GM12878 (cell line): ENCODE measurements around the gene ITGA8. TPM values are rescaled to one million over a fixed set of nuclear protein-coding genes. Genes with fewer than 3 reads are reported as not detected.

Experiments
- ATAC-seq: fragments of 200-7000 bp; cut with Tn5 transposase; 3 replicates; pipeline ENCODE4 v1.9.1; 2020; ENCODE audit warnings: mild to moderate bottlenecking, moderate library complexity
- BruUV-seq: library from RNA; stranded (reverse); fragments of 400-500 nt; replicated peaks from 2 replicates; lab custom pipeline; 2021; lab: Mats Ljungman, UMichigan
- CTCF ChIA-PET: fragments of 300-600 bp; sonication (Branson Sonifier 250); formaldehyde crosslinking; extraction: SDS; loops from one replicate; lab custom pipeline; 2021; ENCODE audit warnings: inconsistent platforms; lab: Yijun Ruan, JAX
- POLR2A ChIA-PET: fragments of 350-600 bp; formaldehyde crosslinking; extraction: SDS; loops from one replicate; lab custom pipeline; 2021; ENCODE audit warnings: inconsistent platforms; lab: Charles Lee
- RAD21 ChIA-PET: fragments of 300-600 bp; sonication (Branson Sonifier 250); formaldehyde crosslinking; loops from one replicate; lab custom pipeline; 2023; ENCODE audit warnings: antibody characterized with exemption; ENCODE audit not compliant: unreplicated experiment; lab: Charles Lee
- SMC1A ChIA-PET: fragments of 300-600 bp; sonication (Branson Sonifier 250); formaldehyde crosslinking; loops from one replicate; lab custom pipeline; 2023; ENCODE audit not compliant: unreplicated experiment, uncharacterized antibody; lab: Charles Lee
- DNase-seq: peaks from one replicate; pipeline ENCODE4 v3.0.0-alpha.2; 2011; ENCODE audit warnings: low read depth, low spot score
- FAIRE-seq: peaks from 3 replicates; lab custom pipeline; 2011; peaks lifted over from hg19 to GRCh38; lab: Jason Lieb, UNC
- H2AFZ ChIP-seq: 2 replicates; pipeline ENCODE4 v1.6.0; 2011; ENCODE audit warnings: low read depth, low read length, control low read depth; ENCODE audit not compliant: control insufficient read depth
- H3K27ac ChIP-seq: 2 replicates; pipeline ENCODE4 v1.5.1; 2011; ENCODE audit warnings: control low read depth; ENCODE audit not compliant: control insufficient read depth, insufficient read depth
- H3K27me3 ChIP-seq, 2 experiments: replicated peaks in 1 of 2; 2 replicates each; pipeline versions ENCODE4 v1.6.0 to v1.6.1; 2011; ENCODE audit warnings: low read length in 1 of 2; ENCODE audit not compliant: control insufficient read depth in 2 of 2, insufficient read depth in 2 of 2
- H3K36me3 ChIP-seq, 2 experiments: 2 replicates each; pipeline ENCODE4 v1.5.1; 2011; ENCODE audit warnings: low read length in 1 of 2; ENCODE audit not compliant: control insufficient read depth in 2 of 2, insufficient read depth in 2 of 2
- H3K4me1 ChIP-seq: 2 replicates; pipeline ENCODE4 v1.6.1; 2011; ENCODE audit warnings: mild to moderate bottlenecking, low read length, moderate library complexity, mixed read lengths; ENCODE audit not compliant: control insufficient read depth, insufficient read depth
- H3K4me2 ChIP-seq: 2 replicates; pipeline ENCODE4 v1.6.0; 2011; ENCODE audit warnings: control low read depth; ENCODE audit not compliant: control insufficient read depth, insufficient read depth
- H3K4me3 ChIP-seq: fragments of 200-600 bp; sonication (generic); 2 replicates; pipeline ENCODE4 v1.5.1; 2016
- H3K79me2 ChIP-seq: 2 replicates; pipeline ENCODE4 v1.6.0; 2011; ENCODE audit warnings: low read length; ENCODE audit not compliant: control insufficient read depth, insufficient read depth
- H3K9ac ChIP-seq: 2 replicates; pipeline ENCODE4 v1.8.0; 2011; ENCODE audit warnings: low read length, control low read depth, mixed read lengths; ENCODE audit not compliant: control insufficient read depth, insufficient read depth
- H3K9me3 ChIP-seq: replicated peaks from 3 replicates; pipeline ENCODE4 v1.5.1; 2011; ENCODE audit warnings: mild to moderate bottlenecking, low read length; ENCODE audit not compliant: control insufficient read depth, insufficient read depth
- H4K20me1 ChIP-seq: 2 replicates; pipeline ENCODE4 v1.6.0; 2011; ENCODE audit not compliant: control insufficient read depth, insufficient read depth
- CUX1 ChIP-seq: IDR thresholded peaks from 2 replicates; pipeline ENCODE4 v1.6.1; 2012; ENCODE audit warnings: improper control_type of control experiment, low read depth, low read length; ENCODE audit not compliant: insufficient replicate concordance
- ELK1 ChIP-seq: IDR thresholded peaks from 2 replicates; pipeline ENCODE4 v1.6.1; 2012; ENCODE audit warnings: low read depth, low read length, improper control_type of control experiment
- KAT2A ChIP-seq: conservative IDR thresholded peaks from 2 replicates; pipeline ENCODE4 v1.6.1; 2011; ENCODE audit warnings: low read depth, low read length; ENCODE audit not compliant: control insufficient read depth
- KDM1A ChIP-seq: fragments of 200-600 bp; sonication (generic); IDR thresholded peaks from 2 replicates; pipeline ENCODE4 v1.6.1; 2016; ENCODE audit warnings: borderline replicate concordance
- LARP7 ChIP-seq: fragments of 450-650 bp; IDR thresholded peaks from 2 replicates; pipeline ENCODE4 v1.6.1; 2017; ENCODE audit warnings: mild to moderate bottlenecking
- PAX8 ChIP-seq: fragments of 450-650 bp; IDR thresholded peaks from 2 replicates; pipeline ENCODE4 v1.6.1; 2017; ENCODE audit warnings: mild to moderate bottlenecking, moderate library complexity
- TARDBP ChIP-seq: IDR thresholded peaks from 2 replicates; pipeline ENCODE4 v1.6.1; 2016; ENCODE audit warnings: borderline replicate concordance
- ZSCAN29 ChIP-seq: fragments of 450-650 bp; IDR thresholded peaks from 2 replicates; pipeline ENCODE4 v1.6.1; 2017; ENCODE audit warnings: mild to moderate bottlenecking, moderate library complexity
- WGBS: methylation state at CpG from one replicate; pipeline ENCODE4 v1.1.6; 2016; ENCODE audit warnings: low lambda C conversion rate; ENCODE audit not compliant: insufficient replicate concordance, insufficient coverage; ENCODE audit errors: missing lambda C conversion rate; 5-methylcytosine and 5-hydroxymethylcytosine counted together
- in situ Hi-C: fragments of 300-500 bp; cut with MboI; formaldehyde crosslinking; loops from 9 replicates; pipeline ENCODE4 v1.14.3; 2018; ENCODE audit warnings: mixed read lengths
- intact Hi-C: fragments of 100-400 bp; cut with micrococcal nuclease; formaldehyde crosslinking; loops from one replicate; pipeline ENCODE4 v1.14.2; 2022; ENCODE audit not compliant: unreplicated experiment
- polyA plus RNA-seq, 11 experiments: library from polyadenylated mRNA; depleted of rRNA in 4 of 11; unstranded in 6 of 11; stranded (reverse) in 5 of 11; fragments of >200 nt; fragmentation: Nextera tagmentation in 4 of 11; fragmentation: Illumina TruSeq in 1 of 11; extraction: Ambion mirVana in 4 of 11; extraction: Trizol in 1 of 11; gene quantifications; 1 replicate in 1 of 11; 2 replicates in 10 of 11; pipeline versions ENCODE4 v1.2.1 to v1.2.3, GENCODE V29; 2011 to 2016; ENCODE audit warnings: inconsistent platforms in 2 of 11, missing spikeins in 2 of 11, low read depth in 1 of 11
- total RNA-seq, 4 experiments: library from RNA; depleted of rRNA in 3 of 4; stranded (reverse); fragments of >200 nt in 3 of 4; fragmentation: Illumina TruSeq in 1 of 4; extraction: Trizol in 1 of 4; gene quantifications; 2 replicates each; pipeline versions ENCODE4 v1.2.1 to v1.2.3, GENCODE V29; 2013 to 2021

Gene ITGA8
- total and polyA plus RNA-seq, 10 of the 15 experiments (the other 5 are each of a cell fraction or from before 2014, with no cell fraction given): 0.03 TPM; not detected in 9

- Histone ChIP-seq H3K27ac (no peak overlapping the region), H3K9me3 (no peaks in the 10 kb centered on the region), H3K4me3 (no peak overlapping the region), H3K36me3 (no peaks in the 10 kb centered on the region), H3K9ac (no peak overlapping the region), H4K20me1 (no peaks in the 10 kb centered on the region; the same call in 1 of the 2 replicates), H3K4me1 (no peaks in the 10 kb centered on the region), H3K4me2 (no peak overlapping the region), H3K27me3 (peaks cover 0 to 2% of the 10 kb centered on the region in 2 experiments; a peak in 1 of 4 replicates), H3K79me2 (no peaks in the 10 kb centered on the region), H2AFZ (no peak overlapping the region)
- BruUV-seq: no TSS peak
- DNase-seq (no peak), FAIRE-seq (no peak), ATAC-seq (no peak)
- POLR2A ChIA-PET: no interaction called here
- WGBS: 11% methylated on average over 3 of the region's 3 CpGs
- in situ Hi-C loops (no loop called here), intact Hi-C loops (no loop called here)
- CTCF ChIA-PET: no interaction called here
- TF ChIP-seq ZSCAN29: no peak
- no peak for TF ChIP-seq ELK1
- TF ChIP-seq TARDBP: no peak
- no peak for TF ChIP-seq KDM1A
- TF ChIP-seq PAX8: no peak
- TF ChIP-seq KAT2A: no peak
- no peak for TF ChIP-seq LARP7
- no peak for TF ChIP-seq CUX1
- RAD21 ChIA-PET: no interaction called here
- SMC1A ChIA-PET: no interaction called here
These were observed 47.3 kb downstream of the ITGA8 start for GRCh38 chr10:15672469-15672868.
